Measurements from ENCODE around the gene BEST1. TPM values are rescaled to one million over a fixed set of nuclear protein-coding genes. Genes with fewer than 3 reads are reported as not detected.

The BEST1 gene
- total and polyA plus RNA-seq, 2 of the 13 experiments (the other 11 are each of a cell fraction or from before 2014, with no cell fraction given) = 0.09 to 0.65 TPM

DNA sequence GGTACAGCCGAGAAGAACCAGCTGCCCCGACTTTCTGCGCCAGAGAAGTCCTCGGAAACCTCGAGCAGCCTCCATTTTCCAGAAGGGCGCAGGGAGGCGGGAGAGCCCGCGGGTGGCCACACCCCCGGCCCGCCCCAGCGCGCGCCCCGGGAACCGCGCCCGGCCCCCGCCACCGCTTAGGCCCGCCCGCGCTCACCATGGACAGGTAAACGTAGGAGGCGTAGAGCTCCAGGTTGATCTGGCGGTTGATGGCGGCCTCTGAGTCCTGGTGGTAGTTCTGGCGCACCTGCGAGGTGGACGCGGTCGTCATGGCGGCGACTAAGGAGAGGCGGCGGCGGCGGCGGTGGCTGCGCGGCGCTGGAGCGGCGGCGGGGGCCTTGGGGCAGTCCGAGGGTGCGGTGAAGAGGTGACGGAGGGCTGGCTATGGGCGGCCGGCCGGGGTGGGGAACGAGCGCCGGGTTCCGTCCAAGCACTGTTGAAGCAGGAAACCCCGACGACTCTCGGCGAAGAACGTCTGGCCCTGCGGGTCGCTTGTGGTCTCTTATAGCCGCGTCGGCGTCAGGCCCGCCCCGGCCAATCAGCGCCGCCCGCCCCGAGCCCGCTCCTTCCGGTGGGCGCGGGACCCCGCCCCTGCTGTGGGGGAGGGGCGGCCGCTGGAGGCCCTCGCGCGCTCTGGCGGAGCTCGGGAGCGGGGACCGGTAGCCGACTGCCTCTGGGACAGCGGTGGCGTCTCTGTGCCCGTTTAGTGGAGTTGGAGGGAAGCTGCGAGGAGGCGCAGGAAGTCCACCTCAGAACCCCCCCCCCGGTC is 17.2 kb downstream of the BEST1 start, which contains the start of gene FTH1 (continued):
- peak; percentile 77 for TF ChIP-seq HOXA5 (CRISPR knock-in tag; IDR thresholded peaks at IDR 0.05)
- TF ChIP-seq ZHX2 (IDR thresholded peaks at IDR 0.05; ENCODE audit: low read depth) = no peak
- TF ChIP-seq ZHX2 (CRISPR knock-in tag; IDR thresholded peaks at IDR 0.05; ENCODE audit: borderline replicate concordance) = peak; percentile 83; the same call in 1 of the 2 replicates
- no peak for TF ChIP-seq ZSCAN25 (CRISPR knock-in tag; IDR thresholded peaks at IDR 0.05)
- peak; percentile 27; the same call in 1 of the 2 replicates for TF ChIP-seq ZNF704 (CRISPR knock-in tag; IDR thresholded peaks at IDR 0.05; ENCODE audit: borderline replicate concordance)
- 0 out of 2 replicates have a peak, but pooled peaks have one; percentile 31 for TF ChIP-seq SIX1 (CRISPR knock-in tag; IDR thresholded peaks at IDR 0.05; ENCODE audit: borderline replicate concordance)
- TF ChIP-seq SRSF9 (IDR thresholded peaks at IDR 0.05; ENCODE audit: borderline replicate concordance, insufficient read depth, low read depth, low read length, poor library complexity, severe bottlenecking) = no peak
- no peak for TF ChIP-seq ZNF598 (CRISPR knock-in tag; IDR thresholded peaks at IDR 0.05; ENCODE audit: borderline replicate concordance)
- TF ChIP-seq GMEB1 (CRISPR knock-in tag; IDR thresholded peaks at IDR 0.05; ENCODE audit: borderline replicate concordance) = peak; percentile 75
- TF ChIP-seq ZKSCAN8 (CRISPR knock-in tag; IDR thresholded peaks at IDR 0.05; ENCODE audit: borderline replicate concordance) = no peak
- TF ChIP-seq ZKSCAN1 (IDR thresholded peaks at IDR 0.05; ENCODE audit: low read length) = no peak
- 0 out of 2 replicates have a peak, but pooled peaks have one; percentile 25 for TF ChIP-seq ZFP36L1 (CRISPR knock-in tag; IDR thresholded peaks at IDR 0.05)
- TF ChIP-seq U2AF1 (optimal IDR thresholded peaks at IDR 0.05; ENCODE audit: low read depth, low read length) = no peak
- TF ChIP-seq ZZZ3 (CRISPR knock-in tag; IDR thresholded peaks at IDR 0.05; ENCODE audit: borderline replicate concordance) = no peak
- TF ChIP-seq RAD21 (CRISPR knock-in tag; IDR thresholded peaks at IDR 0.05) = 0 out of 2 replicates have a peak, but pooled peaks have one; percentile 59
- TF ChIP-seq SPEN (CRISPR knock-in tag; IDR thresholded peaks at IDR 0.05; ENCODE audit: low read depth) = peak; percentile 85
- no peak for TF ChIP-seq NFKBIZ (CRISPR knock-in tag; IDR thresholded peaks at IDR 0.05)
